Fibroblast of skin of back (primary cell): ENCODE data around the gene UBE2N.
A peak's percentile ranks its signal among the peaks of the same experiment; 100 is the strongest.
"Not testable (repeated sequence)": the region's sequence is repeated elsewhere in the genome, so short reads cannot be mapped to it uniquely, and the experiment has no call there.

Experiments
- DNase-seq: peaks from one replicate; pipeline ENCODE4 v3.0.0-alpha.2; 2013

The UBE2N gene

DNA sequence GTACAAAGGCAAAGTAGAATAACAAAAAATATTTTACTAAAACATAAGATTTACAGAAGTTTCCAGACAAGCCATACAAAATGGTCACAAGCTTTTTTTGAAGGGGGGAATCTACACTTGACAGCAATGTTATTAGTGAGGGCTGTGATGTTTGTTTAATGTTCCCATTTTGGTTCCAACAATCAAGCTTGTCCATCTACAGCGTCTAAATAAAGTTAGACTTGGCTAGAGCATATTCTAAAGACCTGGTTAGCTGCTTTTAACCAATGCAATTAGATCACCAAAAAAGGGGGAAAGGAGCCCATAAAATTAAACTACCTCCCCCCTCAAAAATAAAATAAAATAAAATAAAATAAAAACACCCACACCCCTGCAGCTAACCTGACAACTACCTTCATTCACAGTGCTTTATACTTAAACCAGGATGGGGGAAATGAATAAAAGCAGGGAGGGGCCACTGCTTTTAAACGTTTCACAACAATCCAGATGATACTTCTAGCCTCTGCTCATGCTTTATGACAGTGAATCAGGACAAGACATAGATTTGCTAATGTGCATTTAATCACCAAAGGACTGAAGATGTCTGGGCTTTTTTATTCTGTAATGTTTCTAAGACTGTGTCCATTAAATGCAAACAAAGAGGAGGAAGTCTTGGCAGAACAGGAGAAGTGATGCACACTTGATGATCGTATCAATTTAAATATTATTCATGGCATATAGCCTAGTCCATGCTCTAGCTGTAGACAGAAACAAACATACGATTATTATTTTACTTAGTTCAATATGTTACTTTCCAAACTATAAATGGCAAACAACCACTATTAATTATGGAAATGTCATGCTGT, 32.2 kb downstream of the UBE2N start:
- DNase-seq = peak; percentile 54

- DNase-seq = no peak
These were observed 32.9 kb downstream of the UBE2N start for GRCh38 chr12:93408813-93409212.

GRCh38 chr12:93407963-93408283, 33.8 kb downstream of the UBE2N start:
- DNase-seq = no peak

DNA sequence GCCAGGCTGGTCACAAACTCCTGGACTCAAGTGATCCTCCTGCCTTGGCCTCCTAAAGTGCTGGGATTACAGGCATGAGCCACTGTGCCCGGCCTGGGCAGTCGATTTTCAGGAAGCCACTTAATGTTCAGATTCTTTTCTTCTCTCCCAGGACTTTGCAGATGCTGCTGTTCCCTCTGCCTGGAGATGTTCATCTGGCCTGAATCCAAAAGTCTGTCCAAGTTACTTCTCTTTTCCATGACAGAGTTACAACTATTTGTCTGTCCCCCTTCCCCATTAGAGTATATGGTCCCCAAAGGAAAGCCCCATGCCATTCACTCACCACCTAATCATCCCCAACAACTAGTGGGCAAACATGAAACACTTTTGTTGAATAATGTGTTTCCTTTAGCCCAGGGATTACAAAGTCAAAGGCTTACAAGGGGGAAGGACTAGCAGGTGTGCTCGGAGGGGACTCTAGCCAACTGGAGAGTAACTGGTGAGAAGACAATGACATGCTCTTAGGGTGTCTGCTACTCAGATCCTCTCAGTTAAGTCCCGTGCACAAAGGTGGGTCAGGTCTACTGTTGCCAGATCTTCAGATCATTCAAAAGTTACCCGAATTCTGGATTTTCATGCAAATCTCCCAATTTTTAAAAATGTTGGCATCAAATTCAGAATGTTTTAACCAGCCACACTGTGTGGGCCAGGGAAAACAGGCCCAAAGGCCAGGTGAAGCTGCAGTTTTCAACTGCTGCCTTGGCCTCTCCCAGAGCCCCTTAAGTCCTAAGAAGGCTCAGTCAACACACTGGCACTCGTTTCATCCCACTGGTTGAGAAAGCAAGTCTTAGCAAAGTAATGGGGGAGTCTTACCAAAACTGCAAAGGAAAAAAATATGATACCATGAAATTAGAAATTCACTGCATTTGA, 34.4 kb downstream of the UBE2N start:
- no peak for DNase-seq

DNA sequence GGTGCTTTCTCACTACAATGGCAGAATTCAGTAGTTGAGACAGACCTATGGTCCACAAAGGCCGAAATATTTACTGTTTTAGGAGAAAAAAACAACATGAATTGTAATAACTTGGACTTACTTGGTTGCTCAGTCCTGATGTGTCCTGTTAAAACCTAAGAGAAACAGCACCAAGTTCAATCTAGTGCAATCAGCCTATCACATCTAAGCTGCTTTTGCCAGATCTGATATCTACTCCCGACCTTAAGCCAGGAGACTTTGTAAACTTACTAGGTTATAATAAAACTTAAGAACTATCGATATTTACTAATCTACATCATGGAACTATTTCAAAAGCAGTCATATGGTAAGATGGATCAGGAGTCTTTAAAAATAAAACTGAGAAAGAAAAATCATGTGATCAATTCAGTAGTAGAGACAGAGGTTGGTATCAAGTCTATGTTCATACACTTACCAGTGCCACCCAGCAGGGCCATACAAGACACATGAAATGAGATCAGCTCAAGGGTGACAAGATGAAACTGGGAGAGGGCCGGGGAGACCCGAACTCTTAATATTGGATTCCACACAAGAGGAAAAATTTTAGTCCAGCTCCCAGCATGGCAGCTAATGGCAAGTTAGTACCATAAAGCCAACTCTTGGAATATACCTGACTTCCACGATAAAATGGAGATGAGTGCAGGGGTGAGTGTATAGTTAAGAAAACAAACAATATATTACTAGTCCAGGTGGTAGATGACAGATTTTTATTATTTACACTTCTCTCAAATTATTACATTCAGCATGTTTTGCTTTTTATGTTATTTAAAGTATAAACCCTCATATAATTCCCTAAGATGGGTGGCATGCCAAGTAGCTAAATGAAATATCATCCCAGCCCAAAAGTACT, 36.5 kb downstream of the UBE2N start:
- DNase-seq = no peak

DNA sequence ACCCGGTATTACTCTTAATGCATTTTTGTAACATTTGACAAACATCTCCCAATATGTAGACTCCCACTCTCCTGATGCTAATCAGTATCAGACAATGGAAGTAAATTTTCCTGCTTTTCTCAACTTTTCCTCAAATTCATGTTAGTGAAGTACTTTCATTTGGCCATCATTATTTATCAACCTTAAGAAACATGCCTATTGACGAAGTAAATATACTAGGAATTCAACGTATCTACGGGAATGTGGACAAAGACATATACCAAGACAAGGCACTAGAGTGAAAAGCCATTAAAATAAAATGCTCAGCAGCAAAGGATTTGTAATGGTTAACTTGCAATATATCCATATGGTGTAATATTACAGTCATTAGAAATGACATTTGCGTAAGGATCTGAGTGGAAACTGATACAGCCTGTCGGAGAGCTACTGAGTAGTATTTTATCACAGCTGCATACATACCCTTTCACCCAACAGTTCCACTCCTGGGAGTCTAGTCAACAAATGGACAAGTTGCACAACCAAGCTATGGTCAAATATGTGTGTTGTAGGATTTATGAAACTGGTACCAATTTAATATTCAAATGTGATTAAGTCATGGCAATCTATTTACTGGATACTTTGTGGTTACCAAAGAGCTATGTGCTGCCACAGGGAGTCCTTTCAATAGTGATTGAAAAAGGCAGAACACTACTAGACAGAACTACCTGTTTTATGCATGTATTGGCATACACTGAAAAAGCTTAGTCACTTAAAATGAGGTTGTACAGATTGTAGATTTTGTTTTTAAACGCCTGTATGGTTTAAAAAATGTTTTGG, 37.6 kb downstream of the UBE2N start:
- no peak for DNase-seq

DNA sequence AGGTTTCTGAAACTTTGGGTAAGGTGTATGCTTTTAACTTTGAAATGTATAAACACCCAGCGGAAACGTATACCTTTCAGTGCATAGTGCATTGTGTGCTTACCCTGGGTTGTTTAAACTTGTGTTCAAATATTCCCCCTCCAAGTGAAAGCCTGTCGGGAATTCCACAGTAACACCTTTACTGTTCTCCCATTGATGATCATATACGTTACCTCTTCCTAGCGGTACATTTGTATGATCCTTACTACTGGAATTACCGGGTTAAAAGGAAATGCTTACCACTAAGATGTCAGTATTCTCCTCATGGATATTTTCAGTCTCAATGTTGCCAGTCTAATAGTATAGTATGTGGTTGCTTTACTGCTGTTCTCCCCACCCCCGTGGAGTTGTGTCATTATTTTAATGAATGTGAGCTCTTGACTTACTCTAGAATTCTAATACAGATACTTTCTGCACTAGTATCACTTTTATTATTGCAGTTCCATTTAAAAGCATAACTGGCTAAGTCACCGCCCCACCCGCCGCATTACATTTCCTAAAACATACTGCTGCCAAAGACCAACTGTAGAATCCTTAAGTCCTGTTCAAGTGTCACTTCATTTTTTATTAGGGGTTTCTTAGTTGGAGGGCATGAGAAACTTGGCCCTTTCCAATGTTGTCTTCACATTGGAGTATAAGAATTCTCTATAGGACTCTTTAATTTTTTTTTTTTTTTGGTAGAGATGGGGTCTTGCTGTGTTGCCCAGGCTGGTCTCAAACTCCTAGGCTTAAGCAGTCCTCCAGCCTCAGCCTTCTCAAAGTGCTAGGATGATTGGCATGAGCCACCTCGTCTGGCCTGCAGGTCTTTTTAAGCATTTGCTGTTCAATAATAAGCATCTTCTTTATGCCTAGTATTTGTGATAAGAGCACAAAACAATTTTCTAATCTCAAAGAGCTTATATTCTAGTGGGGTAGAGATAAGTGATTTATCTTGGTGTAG, 39.1 kb downstream of the UBE2N start:
- no peak for DNase-seq

GRCh38 chr12:93399183-93399863, 42.4 kb downstream of the UBE2N start:
- DNase-seq = not testable (repeated sequence)

DNA sequence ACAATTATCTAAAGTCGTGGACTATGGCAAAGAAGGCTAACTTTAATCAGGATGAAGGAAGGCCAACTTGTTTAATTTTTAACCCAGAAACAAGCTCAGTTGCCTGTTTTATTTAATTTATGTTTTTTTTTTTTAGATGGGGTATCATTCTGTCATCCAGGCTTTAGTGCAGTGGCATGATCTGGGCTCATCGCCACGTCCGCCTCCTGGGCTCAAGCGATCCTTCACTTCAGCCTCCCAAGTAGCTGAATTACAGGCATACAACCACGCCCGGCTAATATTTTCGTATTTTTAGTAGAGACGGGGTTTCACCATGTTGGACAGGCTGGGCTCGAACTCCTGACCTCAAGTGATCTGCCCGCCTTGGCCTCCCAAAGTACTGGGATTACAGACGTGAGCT, 44.3 kb downstream of the UBE2N start:
- DNase-seq = no peak

- DNase-seq = no peak
These were observed 48.3 kb downstream of the UBE2N start for GRCh38 chr12:93393425-93393824.

DNA sequence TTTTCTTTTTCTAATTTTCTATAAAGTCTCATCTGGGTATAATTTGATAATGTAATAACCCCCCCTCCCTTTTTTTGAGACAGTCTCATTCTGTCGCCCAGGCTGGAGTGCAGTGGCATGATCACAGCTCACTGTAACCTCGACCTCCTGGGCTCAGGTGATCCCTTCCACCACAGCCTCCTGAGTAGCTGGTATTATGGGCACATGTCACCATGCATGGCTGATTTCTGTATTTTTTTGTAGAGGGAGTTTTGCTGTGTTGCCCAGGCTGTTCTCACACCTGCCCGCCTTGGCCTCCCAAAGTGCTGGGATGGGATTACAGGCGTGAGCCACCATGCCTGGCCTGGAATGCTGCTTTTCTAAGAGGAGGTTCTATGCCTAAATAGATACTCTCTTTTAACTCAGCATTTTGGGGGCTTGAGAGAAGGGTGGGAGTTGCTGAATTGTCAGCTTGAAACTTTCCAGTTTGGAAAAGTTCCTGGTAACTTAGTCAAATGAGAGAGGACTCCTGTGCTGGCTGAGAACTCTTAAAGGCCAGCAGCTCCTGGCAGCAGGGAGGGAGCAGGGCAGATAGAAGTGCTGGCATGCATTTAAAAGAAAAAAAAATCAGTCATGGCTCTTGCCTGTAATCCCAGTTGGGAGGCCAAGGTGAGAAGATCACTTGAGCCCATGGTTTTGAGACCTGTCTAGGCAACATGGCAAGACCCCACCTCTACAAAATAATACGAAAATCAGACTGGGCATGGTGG, 51.0 kb downstream of the UBE2N start:
- no peak for DNase-seq

DNA sequence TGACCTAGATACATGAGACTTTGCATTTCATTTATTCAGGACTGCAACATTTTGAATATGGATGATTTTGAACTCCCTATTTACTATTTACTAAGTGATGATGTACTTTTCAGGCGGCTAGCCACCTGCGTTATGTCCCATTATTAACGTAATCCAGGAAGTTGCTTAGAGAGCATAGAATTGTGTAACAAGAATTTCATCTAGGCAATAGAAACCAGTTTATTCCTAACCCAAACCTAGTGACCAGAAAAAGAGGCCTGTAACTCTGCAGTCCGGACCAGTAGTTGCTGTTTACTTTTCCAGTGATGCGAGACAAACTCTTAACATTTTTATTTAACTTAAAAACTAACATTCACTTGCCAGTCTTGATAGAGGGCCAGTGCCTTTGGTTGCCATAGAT, 51.7 kb downstream of the UBE2N start:
- DNase-seq = no peak

GRCh38 chr12:93387780-93388179, 54.0 kb downstream of the UBE2N start:
- peak; percentile 71 for DNase-seq

GRCh38 chr12:93381976-93382437, 59.7 kb downstream of the UBE2N start:
- DNase-seq = not testable (repeated sequence)

DNA sequence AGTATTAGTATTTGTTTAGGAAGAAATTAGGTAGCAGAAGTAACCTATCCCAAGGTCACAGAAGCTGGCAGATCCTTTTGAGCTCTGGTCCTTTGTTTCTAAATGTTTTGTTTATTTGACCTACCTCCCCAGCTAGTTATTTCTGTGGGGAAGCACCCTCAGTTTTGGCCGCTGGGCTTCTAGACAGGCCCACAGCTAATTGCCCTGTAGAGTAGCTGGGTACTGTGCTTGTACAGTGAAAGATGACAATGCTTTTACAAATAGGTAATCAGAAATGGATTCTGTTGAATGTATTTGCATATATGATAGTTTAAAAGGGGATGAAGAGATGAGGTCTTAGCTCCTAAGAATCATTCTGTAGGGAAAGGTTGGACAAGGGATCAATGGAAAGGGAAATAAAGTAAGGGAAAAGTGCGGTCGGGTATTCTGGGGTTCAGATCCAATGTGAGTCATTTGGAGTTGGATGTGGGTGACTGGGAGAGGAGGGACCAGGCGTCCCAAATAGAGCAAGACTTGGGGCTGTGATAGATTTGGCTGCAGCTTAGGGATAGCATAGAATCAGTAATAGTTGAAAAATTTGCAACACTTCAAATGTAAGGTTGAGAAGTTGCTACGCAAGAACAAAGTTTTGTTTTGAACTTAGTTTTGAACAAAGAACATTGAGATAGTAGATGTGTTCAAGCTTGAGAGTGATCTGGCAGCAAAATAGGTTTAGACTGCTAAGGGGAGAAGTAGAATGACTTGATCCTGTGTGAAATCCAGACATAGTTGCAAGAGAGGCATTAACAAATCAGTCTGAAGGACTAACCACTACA, 60.4 kb downstream of the UBE2N start:
- no peak for DNase-seq

GRCh38 chr12:93380480-93381121, 61.1 kb downstream of the UBE2N start:
- peak; percentile 28 for DNase-seq

DNA sequence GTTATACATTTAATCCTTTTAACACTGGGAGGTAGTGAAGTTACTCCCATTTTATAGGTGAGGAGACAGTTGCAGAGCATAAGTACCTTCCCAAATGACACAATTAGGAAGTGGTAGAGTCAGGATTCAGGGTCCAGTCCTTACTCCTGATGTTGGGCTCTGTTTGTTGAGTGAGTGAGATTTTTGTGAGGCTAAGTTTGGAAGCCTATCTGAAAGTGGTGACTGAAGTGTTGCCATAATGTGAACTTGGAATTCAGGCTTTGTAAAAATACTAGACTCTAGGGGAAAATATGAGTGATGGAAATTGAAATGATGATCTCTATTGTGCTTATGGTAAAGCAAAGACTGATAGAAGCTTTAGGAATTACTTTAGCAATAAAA, 61.8 kb downstream of the UBE2N start:
- DNase-seq = no peak
